ENCODE measurements around the gene TGM3. TPM values are rescaled to one million over a fixed set of nuclear protein-coding genes. Genes with fewer than 3 reads are reported as not detected.

Gene TGM3
- total RNA-seq, 1 experiment from 2014 or later, result 0.11 TPM

DNA sequence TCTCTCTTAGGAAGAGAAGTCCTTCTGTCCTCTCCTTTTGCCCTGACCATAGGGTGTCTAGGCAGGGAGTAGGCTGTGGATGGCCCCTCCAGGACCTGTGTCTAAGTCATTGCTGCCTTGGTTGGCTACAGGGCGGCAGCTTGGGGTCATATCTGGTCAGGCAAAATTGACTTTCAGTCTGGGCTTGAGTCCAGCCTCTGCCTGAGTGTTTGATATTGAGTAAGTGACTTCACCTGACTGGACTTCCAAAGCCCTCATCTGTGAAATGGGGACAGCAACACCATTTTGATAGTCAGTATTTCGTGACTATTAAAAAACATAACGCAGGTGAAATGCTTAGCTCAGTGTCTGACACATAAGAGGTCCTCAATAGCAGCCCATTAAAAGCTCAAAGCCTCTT is 4.6 kb downstream of the TGM3 start (continued):
- TF ChIP-seq, protein P1, sequence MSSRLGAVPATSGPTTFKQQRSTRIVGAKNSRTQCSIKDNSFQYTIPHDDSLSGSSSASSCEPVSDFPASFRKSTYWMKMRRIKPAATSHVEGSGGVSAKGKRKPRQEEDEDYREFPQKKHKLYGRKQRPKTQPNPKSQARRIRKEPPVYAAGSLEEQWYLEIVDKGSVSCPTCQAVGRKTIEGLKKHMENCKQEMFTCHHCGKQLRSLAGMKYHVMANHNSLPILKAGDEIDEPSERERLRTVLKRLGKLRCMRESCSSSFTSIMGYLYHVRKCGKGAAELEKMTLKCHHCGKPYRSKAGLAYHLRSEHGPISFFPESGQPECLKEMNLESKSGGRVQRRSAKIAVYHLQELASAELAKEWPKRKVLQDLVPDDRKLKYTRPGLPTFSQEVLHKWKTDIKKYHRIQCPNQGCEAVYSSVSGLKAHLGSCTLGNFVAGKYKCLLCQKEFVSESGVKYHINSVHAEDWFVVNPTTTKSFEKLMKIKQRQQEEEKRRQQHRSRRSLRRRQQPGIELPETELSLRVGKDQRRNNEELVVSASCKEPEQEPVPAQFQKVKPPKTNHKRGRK (CRISPR knock-in tag; IDR thresholded peaks at IDR 0.05; ENCODE audit: borderline replicate concordance), result no peak
- TF ChIP-seq FOXK1 (CRISPR knock-in tag; IDR thresholded peaks at IDR 0.05) (no peak), TEAD1 (CRISPR knock-in tag; IDR thresholded peaks at IDR 0.05) (no peak), ATF1 (CRISPR knock-in tag; IDR thresholded peaks at IDR 0.05) (no peak)
- TF ChIP-seq, protein P2, sequence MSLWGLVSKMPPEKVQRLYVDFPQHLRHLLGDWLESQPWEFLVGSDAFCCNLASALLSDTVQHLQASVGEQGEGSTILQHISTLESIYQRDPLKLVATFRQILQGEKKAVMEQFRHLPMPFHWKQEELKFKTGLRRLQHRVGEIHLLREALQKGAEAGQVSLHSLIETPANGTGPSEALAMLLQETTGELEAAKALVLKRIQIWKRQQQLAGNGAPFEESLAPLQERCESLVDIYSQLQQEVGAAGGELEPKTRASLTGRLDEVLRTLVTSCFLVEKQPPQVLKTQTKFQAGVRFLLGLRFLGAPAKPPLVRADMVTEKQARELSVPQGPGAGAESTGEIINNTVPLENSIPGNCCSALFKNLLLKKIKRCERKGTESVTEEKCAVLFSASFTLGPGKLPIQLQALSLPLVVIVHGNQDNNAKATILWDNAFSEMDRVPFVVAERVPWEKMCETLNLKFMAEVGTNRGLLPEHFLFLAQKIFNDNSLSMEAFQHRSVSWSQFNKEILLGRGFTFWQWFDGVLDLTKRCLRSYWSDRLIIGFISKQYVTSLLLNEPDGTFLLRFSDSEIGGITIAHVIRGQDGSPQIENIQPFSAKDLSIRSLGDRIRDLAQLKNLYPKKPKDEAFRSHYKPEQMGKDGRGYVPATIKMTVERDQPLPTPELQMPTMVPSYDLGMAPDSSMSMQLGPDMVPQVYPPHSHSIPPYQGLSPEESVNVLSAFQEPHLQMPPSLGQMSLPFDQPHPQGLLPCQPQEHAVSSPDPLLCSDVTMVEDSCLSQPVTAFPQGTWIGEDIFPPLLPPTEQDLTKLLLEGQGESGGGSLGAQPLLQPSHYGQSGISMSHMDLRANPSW (CRISPR knock-in tag; conservative IDR thresholded peaks at IDR 0.05; ENCODE audit: low read depth), result no peak
- TF ChIP-seq, protein P3, sequence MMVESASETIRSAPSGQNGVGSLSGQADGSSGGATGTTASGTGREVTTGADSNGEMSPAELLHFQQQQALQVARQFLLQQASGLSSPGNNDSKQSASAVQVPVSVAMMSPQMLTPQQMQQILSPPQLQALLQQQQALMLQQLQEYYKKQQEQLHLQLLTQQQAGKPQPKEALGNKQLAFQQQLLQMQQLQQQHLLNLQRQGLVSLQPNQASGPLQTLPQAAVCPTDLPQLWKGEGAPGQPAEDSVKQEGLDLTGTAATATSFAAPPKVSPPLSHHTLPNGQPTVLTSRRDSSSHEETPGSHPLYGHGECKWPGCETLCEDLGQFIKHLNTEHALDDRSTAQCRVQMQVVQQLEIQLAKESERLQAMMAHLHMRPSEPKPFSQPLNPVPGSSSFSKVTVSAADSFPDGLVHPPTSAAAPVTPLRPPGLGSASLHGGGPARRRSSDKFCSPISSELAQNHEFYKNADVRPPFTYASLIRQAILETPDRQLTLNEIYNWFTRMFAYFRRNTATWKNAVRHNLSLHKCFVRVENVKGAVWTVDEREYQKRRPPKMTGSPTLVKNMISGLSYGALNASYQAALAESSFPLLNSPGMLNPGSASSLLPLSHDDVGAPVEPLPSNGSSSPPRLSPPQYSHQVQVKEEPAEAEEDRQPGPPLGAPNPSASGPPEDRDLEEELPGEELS (CRISPR knock-in tag; IDR thresholded peaks at IDR 0.05), result no peak

DNA sequence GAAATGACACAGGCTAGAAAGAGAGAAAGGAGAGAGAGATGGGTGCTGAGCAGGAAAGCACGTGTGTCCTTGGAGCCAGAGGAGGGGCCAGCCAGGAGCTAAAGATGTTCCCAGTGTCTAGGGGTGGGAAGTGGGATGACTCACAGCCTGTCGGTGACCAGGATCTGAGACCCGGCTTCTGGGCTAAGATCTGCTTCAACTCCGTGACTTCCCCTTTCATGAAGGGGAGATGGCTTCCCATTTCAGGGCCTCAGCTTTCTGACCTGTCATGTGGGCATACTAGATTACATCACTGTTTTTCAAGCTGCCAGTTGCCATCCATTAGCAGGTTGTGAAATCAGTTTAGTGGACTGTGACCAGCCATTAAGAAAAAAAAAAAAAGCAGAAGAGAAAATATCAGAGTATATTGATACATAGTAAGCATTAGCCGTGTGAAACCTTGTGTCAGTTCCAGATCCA is 5.4 kb downstream of the TGM3 start:
- DNase-seq (ENCODE audit: low spot score), result no peak
- POLR2A ChIA-PET, result no interaction called here
- ATAC-seq, result no peak
- Mint-ChIP-seq H3K27ac (no peak overlapping the region), H3K4me3 (no peak overlapping the region), H3K36me3 (no peaks in the 10 kb centered on the region), H3K27me3 (ENCODE audit: low read depth) (no peaks in the 10 kb centered on the region; the same call in 1 of the 2 replicates), H3K9me3 (no peaks in the 10 kb centered on the region), H3K4me1 (peaks cover 27% of the 10 kb centered on the region)
- CTCF ChIA-PET, result interaction anchor here (0.9 to 1.4 kb wide), 2 partner anchors 53 to 94 kb away, joined by 3 read pairs; no protein-coding TSS in a partner anchor
- peak; percentile 64 for TF ChIP-seq GABPB1 (CRISPR knock-in tag; IDR thresholded peaks at IDR 0.05)
- TF ChIP-seq ZNF416 (CRISPR knock-in tag; IDR thresholded peaks at IDR 0.05), result no peak

DNA sequence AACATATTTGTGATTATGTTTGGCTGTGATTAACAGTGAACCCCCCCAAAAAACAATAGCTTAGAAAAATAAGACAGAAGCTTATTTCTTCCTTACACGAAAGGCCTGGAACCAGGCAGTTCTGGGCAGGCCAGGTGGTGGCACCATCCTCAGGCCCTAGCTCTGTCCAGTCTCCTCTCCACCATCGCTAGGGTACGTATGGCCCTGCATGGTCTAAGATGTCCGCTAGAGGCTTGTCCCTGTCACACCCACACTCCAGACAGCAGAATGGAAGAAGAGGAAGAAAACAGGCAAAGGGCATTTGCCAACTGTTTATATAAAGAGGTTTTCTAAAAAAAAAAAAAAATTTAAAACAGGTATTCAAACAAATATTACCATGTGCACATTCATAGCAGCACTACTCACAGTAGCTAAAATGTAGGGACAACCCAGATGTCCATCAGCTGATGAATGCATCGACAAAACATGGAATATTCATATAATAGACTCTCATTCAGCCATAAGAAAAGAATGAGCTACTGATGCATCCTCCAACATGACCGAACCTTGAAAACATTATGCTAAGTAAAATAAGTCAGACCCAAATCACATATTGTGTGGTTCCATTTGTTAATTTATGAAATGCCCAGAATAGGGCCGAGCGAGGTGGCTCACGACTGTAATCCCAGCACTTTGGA is 6.7 kb downstream of the TGM3 start:
- no peak overlapping the region for H3K27ac Mint-ChIP-seq
- ChIA-PET CTCF (interaction anchor here (0.6 to 1.4 kb wide), 12 partner anchors 13 to 1412 kb away, joined by 3 to 14 read pairs (median 3); no protein-coding TSS in a partner anchor), POLR2A (no interaction called here)
- DNase-seq (ENCODE audit: low spot score) (peak; percentile 25), ATAC-seq (peak; percentile 85)
- peaks cover 14% of the 10 kb centered on the region for H3K4me1 Mint-ChIP-seq
- no peaks in the 10 kb centered on the region for H3K9me3 Mint-ChIP-seq
- no peaks in the 10 kb centered on the region; the same call in 1 of the 2 replicates for H3K27me3 Mint-ChIP-seq (ENCODE audit: low read depth)
- no peak overlapping the region for H3K4me3 Mint-ChIP-seq
- no peaks in the 10 kb centered on the region for H3K36me3 Mint-ChIP-seq
- TF ChIP-seq FOXJ3 (CRISPR knock-in tag; IDR thresholded peaks at IDR 0.05; ENCODE audit: borderline replicate concordance) (no peak), GABPB1 (CRISPR knock-in tag; IDR thresholded peaks at IDR 0.05) (no peak), SOX15 (CRISPR knock-in tag; IDR thresholded peaks at IDR 0.05) (no peak), ZNF121 (CRISPR knock-in tag; IDR thresholded peaks at IDR 0.05) (no peak), IRF2 (CRISPR knock-in tag; IDR thresholded peaks at IDR 0.05; ENCODE audit: borderline replicate concordance, low read depth) (no peak), NFATC4 (CRISPR knock-in tag; IDR thresholded peaks at IDR 0.05) (no peak), TCF7 (CRISPR knock-in tag; IDR thresholded peaks at IDR 0.05; ENCODE audit: low read depth) (no peak), ZNF423 (CRISPR knock-in tag; IDR thresholded peaks at IDR 0.05) (no peak), CBFB (CRISPR knock-in tag; IDR thresholded peaks at IDR 0.05; ENCODE audit: low read depth) (no peak), ESRRA (CRISPR knock-in tag; IDR thresholded peaks at IDR 0.05; ENCODE audit: borderline replicate concordance) (no peak), JAZF1 (CRISPR knock-in tag; IDR thresholded peaks at IDR 0.05) (no peak)
- TF ChIP-seq, protein P4, sequence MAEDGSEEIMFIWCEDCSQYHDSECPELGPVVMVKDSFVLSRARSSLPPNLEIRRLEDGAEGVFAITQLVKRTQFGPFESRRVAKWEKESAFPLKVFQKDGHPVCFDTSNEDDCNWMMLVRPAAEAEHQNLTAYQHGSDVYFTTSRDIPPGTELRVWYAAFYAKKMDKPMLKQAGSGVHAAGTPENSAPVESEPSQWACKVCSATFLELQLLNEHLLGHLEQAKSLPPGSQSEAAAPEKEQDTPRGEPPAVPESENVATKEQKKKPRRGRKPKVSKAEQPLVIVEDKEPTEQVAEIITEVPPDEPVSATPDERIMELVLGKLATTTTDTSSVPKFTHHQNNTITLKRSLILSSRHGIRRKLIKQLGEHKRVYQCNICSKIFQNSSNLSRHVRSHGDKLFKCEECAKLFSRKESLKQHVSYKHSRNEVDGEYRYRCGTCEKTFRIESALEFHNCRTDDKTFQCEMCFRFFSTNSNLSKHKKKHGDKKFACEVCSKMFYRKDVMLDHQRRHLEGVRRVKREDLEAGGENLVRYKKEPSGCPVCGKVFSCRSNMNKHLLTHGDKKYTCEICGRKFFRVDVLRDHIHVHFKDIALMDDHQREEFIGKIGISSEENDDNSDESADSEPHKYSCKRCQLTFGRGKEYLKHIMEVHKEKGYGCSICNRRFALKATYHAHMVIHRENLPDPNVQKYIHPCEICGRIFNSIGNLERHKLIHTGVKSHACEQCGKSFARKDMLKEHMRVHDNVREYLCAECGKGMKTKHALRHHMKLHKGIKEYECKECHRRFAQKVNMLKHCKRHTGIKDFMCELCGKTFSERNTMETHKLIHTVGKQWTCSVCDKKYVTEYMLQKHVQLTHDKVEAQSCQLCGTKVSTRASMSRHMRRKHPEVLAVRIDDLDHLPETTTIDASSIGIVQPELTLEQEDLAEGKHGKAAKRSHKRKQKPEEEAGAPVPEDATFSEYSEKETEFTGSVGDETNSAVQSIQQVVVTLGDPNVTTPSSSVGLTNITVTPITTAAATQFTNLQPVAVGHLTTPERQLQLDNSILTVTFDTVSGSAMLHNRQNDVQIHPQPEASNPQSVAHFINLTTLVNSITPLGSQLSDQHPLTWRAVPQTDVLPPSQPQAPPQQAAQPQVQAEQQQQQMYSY (CRISPR knock-in tag; IDR thresholded peaks at IDR 0.05), result no peak
- TF ChIP-seq, protein P5, sequence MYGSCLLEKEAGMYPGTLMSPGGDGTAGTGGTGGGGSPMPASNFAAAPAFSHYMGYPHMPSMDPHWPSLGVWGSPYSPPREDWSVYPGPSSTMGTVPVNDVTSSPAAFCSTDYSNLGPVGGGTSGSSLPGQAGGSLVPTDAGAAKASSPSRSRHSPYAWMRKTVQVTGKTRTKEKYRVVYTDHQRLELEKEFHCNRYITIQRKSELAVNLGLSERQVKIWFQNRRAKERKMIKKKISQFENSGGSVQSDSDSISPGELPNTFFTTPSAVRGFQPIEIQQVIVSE (CRISPR knock-in tag; IDR thresholded peaks at IDR 0.05; ENCODE audit: borderline replicate concordance), result no peak
- TF ChIP-seq, protein P3 (CRISPR knock-in tag; IDR thresholded peaks at IDR 0.05), result no peak
